GM12878 (cell line): ENCODE measurements around the gene TXNRD3. TPM values are rescaled to one million over a fixed set of nuclear protein-coding genes. Genes with fewer than 3 reads are reported as not detected.

ENCODE experiments used
- ATAC-seq: fragments of 200-7000 bp; cut with Tn5 transposase; 3 replicates; pipeline ENCODE4 v1.9.1; 2020; ENCODE audit warnings: mild to moderate bottlenecking, moderate library complexity
- BruUV-seq: library from RNA; stranded (reverse); fragments of 400-500 nt; replicated peaks from 2 replicates; lab custom pipeline; 2021; lab: Mats Ljungman, UMichigan
- CTCF ChIA-PET: fragments of 300-600 bp; sonication (Branson Sonifier 250); formaldehyde crosslinking; extraction: SDS; loops from one replicate; lab custom pipeline; 2021; ENCODE audit warnings: inconsistent platforms; lab: Yijun Ruan, JAX
- POLR2A ChIA-PET: fragments of 350-600 bp; formaldehyde crosslinking; extraction: SDS; loops from one replicate; lab custom pipeline; 2021; ENCODE audit warnings: inconsistent platforms; lab: Charles Lee
- RAD21 ChIA-PET: fragments of 300-600 bp; sonication (Branson Sonifier 250); formaldehyde crosslinking; loops from one replicate; lab custom pipeline; 2023; ENCODE audit warnings: antibody characterized with exemption; ENCODE audit not compliant: unreplicated experiment; lab: Charles Lee
- SMC1A ChIA-PET: fragments of 300-600 bp; sonication (Branson Sonifier 250); formaldehyde crosslinking; loops from one replicate; lab custom pipeline; 2023; ENCODE audit not compliant: unreplicated experiment, uncharacterized antibody; lab: Charles Lee
- DNase-seq: peaks from one replicate; pipeline ENCODE4 v3.0.0-alpha.2; 2011; ENCODE audit warnings: low read depth, low spot score
- FAIRE-seq: peaks from 3 replicates; lab custom pipeline; 2011; peaks lifted over from hg19 to GRCh38; lab: Jason Lieb, UNC
- H2AFZ ChIP-seq: 2 replicates; pipeline ENCODE4 v1.6.0; 2011; ENCODE audit warnings: low read depth, low read length, control low read depth; ENCODE audit not compliant: control insufficient read depth
- H3K27ac ChIP-seq: 2 replicates; pipeline ENCODE4 v1.5.1; 2011; ENCODE audit warnings: control low read depth; ENCODE audit not compliant: control insufficient read depth, insufficient read depth
- H3K27me3 ChIP-seq, 2 experiments: replicated peaks in 1 of 2; 2 replicates each; pipeline versions ENCODE4 v1.6.0 to v1.6.1; 2011; ENCODE audit warnings: low read length in 1 of 2; ENCODE audit not compliant: control insufficient read depth in 2 of 2, insufficient read depth in 2 of 2
- H3K36me3 ChIP-seq, 2 experiments: 2 replicates each; pipeline ENCODE4 v1.5.1; 2011; ENCODE audit warnings: low read length in 1 of 2; ENCODE audit not compliant: control insufficient read depth in 2 of 2, insufficient read depth in 2 of 2
- H3K4me1 ChIP-seq: 2 replicates; pipeline ENCODE4 v1.6.1; 2011; ENCODE audit warnings: mild to moderate bottlenecking, low read length, moderate library complexity, mixed read lengths; ENCODE audit not compliant: control insufficient read depth, insufficient read depth
- H3K4me2 ChIP-seq: 2 replicates; pipeline ENCODE4 v1.6.0; 2011; ENCODE audit warnings: control low read depth; ENCODE audit not compliant: control insufficient read depth, insufficient read depth
- H3K4me3 ChIP-seq: fragments of 200-600 bp; sonication (generic); 2 replicates; pipeline ENCODE4 v1.5.1; 2016
- H3K79me2 ChIP-seq: 2 replicates; pipeline ENCODE4 v1.6.0; 2011; ENCODE audit warnings: low read length; ENCODE audit not compliant: control insufficient read depth, insufficient read depth
- H3K9ac ChIP-seq: 2 replicates; pipeline ENCODE4 v1.8.0; 2011; ENCODE audit warnings: low read length, control low read depth, mixed read lengths; ENCODE audit not compliant: control insufficient read depth, insufficient read depth
- H3K9me3 ChIP-seq: replicated peaks from 3 replicates; pipeline ENCODE4 v1.5.1; 2011; ENCODE audit warnings: mild to moderate bottlenecking, low read length; ENCODE audit not compliant: control insufficient read depth, insufficient read depth
- H4K20me1 ChIP-seq: 2 replicates; pipeline ENCODE4 v1.6.0; 2011; ENCODE audit not compliant: control insufficient read depth, insufficient read depth
- BMI1 ChIP-seq: fragments of 450-650 bp; IDR thresholded peaks from 2 replicates; pipeline ENCODE4 v1.6.1; 2016; ENCODE audit warnings: mild to moderate bottlenecking, moderate library complexity, borderline replicate concordance
- CBX3 ChIP-seq: fragments of 200-600 bp; sonication (generic); IDR thresholded peaks from 2 replicates; pipeline ENCODE4 v1.6.1; 2016; ENCODE audit warnings: low read depth, borderline replicate concordance
- CBX5 ChIP-seq: sonication (generic); IDR thresholded peaks from 2 replicates; pipeline ENCODE4 v1.6.1; 2016; ENCODE audit warnings: low read depth, moderate library complexity, mild to moderate bottlenecking, inconsistent platforms
- CEBPB ChIP-seq, 2 experiments: fragments of 150-350 bp in 1 of 2; IDR thresholded peaks; 2 replicates each; pipeline ENCODE4 v1.6.1; 2012 to 2014; ENCODE audit warnings: low read depth in 2 of 2, low read length in 2 of 2, borderline replicate concordance in 1 of 2, inconsistent platforms in 1 of 2
- EED ChIP-seq: sonication (generic); IDR thresholded peaks from 2 replicates; pipeline ENCODE4 v1.6.1; 2016; ENCODE audit warnings: antibody characterized with exemption, low read depth
- GATAD2B ChIP-seq: fragments of 450-650 bp; conservative IDR thresholded peaks from 2 replicates; pipeline ENCODE4 v1.6.1; 2017; ENCODE audit warnings: low read depth, mild to moderate bottlenecking, moderate library complexity
- HDGF ChIP-seq: fragments of 450-650 bp; IDR thresholded peaks from 2 replicates; pipeline ENCODE4 v1.6.1; 2016; ENCODE audit warnings: antibody characterized with exemption
- IKZF2 ChIP-seq, 2 experiments: fragments of 450-650 bp; IDR thresholded peaks; 2 replicates each; pipeline ENCODE4 v1.6.1; 2017; ENCODE audit warnings: mild to moderate bottlenecking in 2 of 2, moderate library complexity in 2 of 2
- NFXL1 ChIP-seq: fragments of 450-650 bp; IDR thresholded peaks from 2 replicates; pipeline ENCODE4 v1.6.1; 2017; ENCODE audit warnings: antibody characterized with exemption, mild to moderate bottlenecking, borderline replicate concordance
- PAX5 ChIP-seq: IDR thresholded peaks from 2 replicates; pipeline ENCODE4 v1.6.1; 2011; ENCODE audit warnings: low read depth, low read length, borderline replicate concordance
- PML ChIP-seq: IDR thresholded peaks from 2 replicates; pipeline ENCODE4 v1.6.1; 2012; ENCODE audit warnings: low read length, inconsistent platforms
- RB1 ChIP-seq: fragments of 450-650 bp; formaldehyde crosslinking; IDR thresholded peaks from 2 replicates; pipeline ENCODE4 v1.6.1; 2017; ENCODE audit warnings: mild to moderate bottlenecking, borderline replicate concordance
- SMARCA5 ChIP-seq: fragments of 450-650 bp; IDR thresholded peaks from 2 replicates; pipeline ENCODE4 v1.6.1; 2017; ENCODE audit warnings: mild to moderate bottlenecking
- SP1 ChIP-seq: IDR thresholded peaks from one replicate; pipeline ENCODE4 v1.6.1; 2011; ENCODE audit warnings: low read depth, low read length
- TCF3 ChIP-seq: IDR thresholded peaks from 2 replicates; pipeline ENCODE4 v1.6.1; 2012; ENCODE audit warnings: low read depth, mild to moderate bottlenecking, low read length, borderline replicate concordance; ENCODE audit not compliant: insufficient read depth
- ZNF217 ChIP-seq: fragments of 450-650 bp; IDR thresholded peaks from 2 replicates; pipeline ENCODE4 v1.6.1; 2017; ENCODE audit warnings: antibody characterized with exemption, mild to moderate bottlenecking
- ZNF622 ChIP-seq: fragments of 450-650 bp; IDR thresholded peaks from 2 replicates; pipeline ENCODE4 v1.6.1; 2017; ENCODE audit warnings: mild to moderate bottlenecking, inconsistent platforms
- WGBS: methylation state at CpG from one replicate; pipeline ENCODE4 v1.1.6; 2016; ENCODE audit warnings: low lambda C conversion rate; ENCODE audit not compliant: insufficient replicate concordance, insufficient coverage; ENCODE audit errors: missing lambda C conversion rate; 5-methylcytosine and 5-hydroxymethylcytosine counted together
- in situ Hi-C: fragments of 300-500 bp; cut with MboI; formaldehyde crosslinking; loops from 9 replicates; pipeline ENCODE4 v1.14.3; 2018; ENCODE audit warnings: mixed read lengths
- intact Hi-C: fragments of 100-400 bp; cut with micrococcal nuclease; formaldehyde crosslinking; loops from one replicate; pipeline ENCODE4 v1.14.2; 2022; ENCODE audit not compliant: unreplicated experiment
- polyA plus RNA-seq, 11 experiments: library from polyadenylated mRNA; depleted of rRNA in 4 of 11; unstranded in 6 of 11; stranded (reverse) in 5 of 11; fragments of >200 nt; fragmentation: Nextera tagmentation in 4 of 11; fragmentation: Illumina TruSeq in 1 of 11; extraction: Ambion mirVana in 4 of 11; extraction: Trizol in 1 of 11; gene quantifications; 1 replicate in 1 of 11; 2 replicates in 10 of 11; pipeline versions ENCODE4 v1.2.1 to v1.2.3, GENCODE V29; 2011 to 2016; ENCODE audit warnings: inconsistent platforms in 2 of 11, missing spikeins in 2 of 11, low read depth in 1 of 11
- total RNA-seq, 4 experiments: library from RNA; depleted of rRNA in 3 of 4; stranded (reverse); fragments of >200 nt in 3 of 4; fragmentation: Illumina TruSeq in 1 of 4; extraction: Trizol in 1 of 4; gene quantifications; 2 replicates each; pipeline versions ENCODE4 v1.2.1 to v1.2.3, GENCODE V29; 2013 to 2021
- TF ChIP-seq, protein P1 (sequence below): fragments of 150-350 bp; IDR thresholded peaks from 2 replicates; pipeline ENCODE4 v1.6.1; 2014; ENCODE audit warnings: mild to moderate bottlenecking, low read depth, low read length
- TF ChIP-seq, protein P2 (sequence below): IDR thresholded peaks from 2 replicates; pipeline ENCODE4 v1.6.1; 2011; ENCODE audit warnings: borderline replicate concordance, low read depth, mild to moderate bottlenecking, moderate library complexity, low read length; ENCODE audit not compliant: insufficient read depth, poor library complexity, severe bottlenecking
- TF ChIP-seq, protein P3 (sequence below): IDR thresholded peaks from 2 replicates; pipeline ENCODE4 v1.6.1; 2011; ENCODE audit warnings: borderline replicate concordance, low read depth, mild to moderate bottlenecking, moderate library complexity, mixed read lengths, low read length; ENCODE audit not compliant: insufficient read depth; ENCODE audit errors: extremely low read length

The TXNRD3 gene
- total and polyA plus RNA-seq, 10 of the 15 experiments (the other 5 are each of a cell fraction or from before 2014, with no cell fraction given) = not detected

DNA sequence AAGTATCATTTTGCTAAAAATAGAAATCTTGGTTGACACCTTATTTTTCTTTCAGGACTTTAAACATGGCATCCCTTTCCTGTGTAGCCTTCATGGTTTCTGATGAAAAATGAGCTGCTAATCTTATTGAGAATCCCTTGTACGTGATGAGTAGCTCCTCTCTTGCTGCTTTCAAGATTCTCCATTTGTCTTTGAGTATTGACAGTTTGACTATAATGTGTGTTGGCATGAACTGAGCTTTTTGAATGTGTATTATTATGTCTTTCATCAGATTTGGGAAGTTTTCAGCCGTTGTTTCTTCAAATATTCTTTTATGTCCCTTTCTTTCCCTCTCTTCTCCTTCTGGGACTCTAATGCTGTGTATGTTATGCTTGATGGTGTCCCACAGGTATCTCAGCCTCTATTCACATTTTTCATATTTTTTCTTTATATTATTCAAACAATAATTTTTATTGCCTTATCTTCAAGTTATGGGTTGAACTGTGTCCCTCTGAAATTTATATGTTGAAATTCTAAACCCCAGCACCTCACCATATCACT lies 92.1 kb downstream of the TXNRD3 start (continued):
- TF ChIP-seq, protein P1, sequence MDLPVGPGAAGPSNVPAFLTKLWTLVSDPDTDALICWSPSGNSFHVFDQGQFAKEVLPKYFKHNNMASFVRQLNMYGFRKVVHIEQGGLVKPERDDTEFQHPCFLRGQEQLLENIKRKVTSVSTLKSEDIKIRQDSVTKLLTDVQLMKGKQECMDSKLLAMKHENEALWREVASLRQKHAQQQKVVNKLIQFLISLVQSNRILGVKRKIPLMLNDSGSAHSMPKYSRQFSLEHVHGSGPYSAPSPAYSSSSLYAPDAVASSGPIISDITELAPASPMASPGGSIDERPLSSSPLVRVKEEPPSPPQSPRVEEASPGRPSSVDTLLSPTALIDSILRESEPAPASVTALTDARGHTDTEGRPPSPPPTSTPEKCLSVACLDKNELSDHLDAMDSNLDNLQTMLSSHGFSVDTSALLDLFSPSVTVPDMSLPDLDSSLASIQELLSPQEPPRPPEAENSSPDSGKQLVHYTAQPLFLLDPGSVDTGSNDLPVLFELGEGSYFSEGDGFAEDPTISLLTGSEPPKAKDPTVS = no peak
- TF ChIP-seq BMI1 (no peak), EED (no peak), CBX5 (no peak), IKZF2 (IDR thresholded peaks at IDR 0.05) (no peak), TCF3 (no peak), ZNF622 (no peak), PAX5 (no peak), ZNF217 (no peak), GATAD2B (no peak), SMARCA5 (no peak)

DNA sequence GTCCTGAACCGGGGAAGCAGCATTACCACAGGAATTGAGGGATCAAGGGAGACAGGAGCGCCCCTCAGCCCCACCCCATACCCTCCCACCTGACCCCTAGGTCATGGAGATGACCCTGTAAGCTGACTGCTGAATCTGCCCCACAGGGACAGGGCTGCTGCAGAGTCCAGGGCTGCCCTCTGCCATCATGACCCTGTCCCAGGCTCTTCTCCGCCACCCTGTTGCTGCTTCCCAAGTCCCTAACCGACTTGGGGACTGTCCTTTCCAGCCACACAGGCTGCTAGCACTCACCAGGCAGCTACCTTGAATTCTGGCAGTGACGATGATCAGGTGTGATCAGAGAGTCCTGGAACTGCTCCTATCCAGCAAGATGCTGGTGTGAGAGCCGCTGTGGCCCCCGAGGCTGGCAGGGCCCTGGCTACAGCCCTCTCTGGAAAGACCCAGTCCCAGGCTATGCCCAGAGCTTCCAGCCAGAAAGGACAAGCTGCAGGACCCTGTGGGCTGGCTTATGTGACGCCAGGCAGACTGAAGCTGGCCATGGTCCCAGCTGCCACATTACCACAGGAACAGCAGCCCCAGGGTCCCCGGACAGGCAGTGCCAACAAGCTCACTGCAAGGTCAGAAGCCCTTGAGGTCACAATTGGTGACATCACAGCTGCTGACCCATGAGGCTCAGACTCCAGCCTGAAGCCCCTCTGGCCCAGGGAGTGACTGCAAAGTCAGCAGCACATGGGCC lies 96.4 kb downstream of the TXNRD3 start, which contains the start of gene C3orf22:
Gene C3orf22 (minus strand): TSS at position 597 of the 736 bp plus-strand sequence. CDS start 5,542 bp downstream, outside the sequence.
- POLR2A ChIA-PET = no interaction called here
- RAD21 ChIA-PET = no interaction called here
- SMC1A ChIA-PET = no interaction called here
- Histone ChIP-seq H3K79me2 (no peaks in the 10 kb centered on the region), H4K20me1 (no peaks in the 10 kb centered on the region), H3K27ac (no peak within 1 kb of the TSS), H3K36me3 (no peaks in the 10 kb centered on the region), H2AFZ (no peak within 1 kb of the TSS), H3K4me1 (no peaks in the 10 kb centered on the region), H3K9ac (no peak within 1 kb of the TSS), H3K4me2 (no peak within 1 kb of the TSS), H3K4me3 (no peak within 1 kb of the TSS), H3K9me3 (no peaks in the 10 kb centered on the region; the same call in 2 of the 3 replicates), H3K27me3 (no peaks in the 10 kb centered on the region; a peak in 2 of 4 replicates)
- ATAC-seq = no peak
- FAIRE-seq = no peak
- 6% methylated on average over 9 of the region's 9 CpGs for WGBS
- in situ Hi-C loops (no loop called here), intact Hi-C loops (no loop called here)
- BruUV-seq = no TSS peak
- CTCF ChIA-PET = no interaction called here
- DNase-seq = no peak
- TF ChIP-seq SP1 (no peak), IKZF2 (IDR thresholded peaks at IDR 0.05) (no peak), HDGF (no peak), CEBPB (IDR thresholded peaks at IDR 0.05; ENCODE audit: borderline replicate concordance in 1 of 2, low read depth in 2 of 2, low read length in 2 of 2) (no peak), NFXL1 (no peak), PML (no peak), CBX3 (no peak), RB1 (no peak)
- TF ChIP-seq, protein P2, sequence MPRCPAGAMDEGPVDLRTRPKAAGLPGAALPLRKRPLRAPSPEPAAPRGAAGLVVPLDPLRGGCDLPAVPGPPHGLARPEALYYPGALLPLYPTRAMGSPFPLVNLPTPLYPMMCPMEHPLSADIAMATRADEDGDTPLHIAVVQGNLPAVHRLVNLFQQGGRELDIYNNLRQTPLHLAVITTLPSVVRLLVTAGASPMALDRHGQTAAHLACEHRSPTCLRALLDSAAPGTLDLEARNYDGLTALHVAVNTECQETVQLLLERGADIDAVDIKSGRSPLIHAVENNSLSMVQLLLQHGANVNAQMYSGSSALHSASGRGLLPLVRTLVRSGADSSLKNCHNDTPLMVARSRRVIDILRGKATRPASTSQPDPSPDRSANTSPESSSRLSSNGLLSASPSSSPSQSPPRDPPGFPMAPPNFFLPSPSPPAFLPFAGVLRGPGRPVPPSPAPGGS = no peak
- TF ChIP-seq, protein P3, sequence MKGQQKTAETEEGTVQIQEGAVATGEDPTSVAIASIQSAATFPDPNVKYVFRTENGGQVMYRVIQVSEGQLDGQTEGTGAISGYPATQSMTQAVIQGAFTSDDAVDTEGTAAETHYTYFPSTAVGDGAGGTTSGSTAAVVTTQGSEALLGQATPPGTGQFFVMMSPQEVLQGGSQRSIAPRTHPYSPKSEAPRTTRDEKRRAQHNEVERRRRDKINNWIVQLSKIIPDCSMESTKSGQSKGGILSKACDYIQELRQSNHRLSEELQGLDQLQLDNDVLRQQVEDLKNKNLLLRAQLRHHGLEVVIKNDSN = no peak
